Stimulated activated CD8-positive, alpha-beta memory T cell treated with anti-CD3 and anti-CD28 coated beads, Interleukin-15, amount 100 ng/mL, for 24 hours (primary cell): ENCODE measurements around the gene WLS.
"Not testable (repeated sequence)": the region's sequence is repeated elsewhere in the genome, so short reads cannot be mapped to it uniquely, and the experiment has no call there.

Source experiments
- DNase-seq: peaks from one replicate; pipeline ENCODE4 v3.0.0-alpha.2; 2020; ENCODE audit warnings: low read depth

WLS gene

GRCh38 chr1:68198752-68199151 lies 33.6 kb downstream of the WLS start:
- DNase-seq = no peak

GRCh38 chr1:68197891-68198290 lies 34.4 kb downstream of the WLS start:
- no peak for DNase-seq

DNA sequence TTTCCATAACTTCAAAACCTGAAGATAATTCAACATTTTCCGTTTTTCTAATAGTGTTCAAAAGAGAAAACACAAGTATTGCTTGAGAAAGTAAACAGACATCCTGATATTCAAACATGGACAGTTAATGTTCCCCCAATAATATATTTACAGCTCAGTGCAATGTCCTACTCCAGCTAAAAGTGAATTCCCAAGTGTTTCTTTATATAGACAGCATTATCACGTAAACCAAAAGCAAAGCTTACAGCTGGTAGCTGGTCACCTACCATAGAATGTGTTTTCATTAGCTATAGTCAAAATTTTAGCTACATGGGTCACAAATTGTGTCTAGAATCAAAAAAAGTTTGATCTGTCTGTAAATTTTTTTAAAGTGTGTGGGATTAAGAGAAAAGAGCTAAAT lies 34.9 kb downstream of the WLS start:
- DNase-seq = no peak

DNA sequence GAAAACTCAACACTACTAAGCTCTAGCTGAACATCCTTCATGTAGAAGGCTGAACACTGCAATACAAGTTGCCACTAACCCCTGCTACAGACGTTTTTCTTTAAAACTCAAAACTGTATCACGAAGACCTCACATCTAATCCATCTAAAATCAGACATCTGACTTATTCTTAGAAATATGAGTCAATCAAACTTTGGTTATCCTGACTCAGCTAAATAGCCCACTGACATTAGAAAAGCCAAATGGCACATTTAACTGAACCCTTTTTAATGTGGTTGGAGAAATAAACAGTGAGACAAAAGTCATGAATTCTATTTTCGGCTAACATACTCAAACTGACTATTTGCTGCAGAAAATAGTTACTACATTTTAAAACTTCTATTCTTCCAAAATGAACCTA lies 35.6 kb downstream of the WLS start:
- no peak for DNase-seq

- no peak for DNase-seq
Measured at GRCh38 chr1:68191717-68192116, 40.6 kb downstream of the WLS start.

GRCh38 chr1:68188644-68189340 lies 43.5 kb downstream of the WLS start:
- DNase-seq = no peak

GRCh38 chr1:68188060-68188538 lies 44.2 kb downstream of the WLS start:
- no peak for DNase-seq

GRCh38 chr1:68185743-68186142 lies 46.6 kb downstream of the WLS start:
- no peak for DNase-seq

GRCh38 chr1:68183895-68184294 lies 48.4 kb downstream of the WLS start:
- DNase-seq = no peak

DNA sequence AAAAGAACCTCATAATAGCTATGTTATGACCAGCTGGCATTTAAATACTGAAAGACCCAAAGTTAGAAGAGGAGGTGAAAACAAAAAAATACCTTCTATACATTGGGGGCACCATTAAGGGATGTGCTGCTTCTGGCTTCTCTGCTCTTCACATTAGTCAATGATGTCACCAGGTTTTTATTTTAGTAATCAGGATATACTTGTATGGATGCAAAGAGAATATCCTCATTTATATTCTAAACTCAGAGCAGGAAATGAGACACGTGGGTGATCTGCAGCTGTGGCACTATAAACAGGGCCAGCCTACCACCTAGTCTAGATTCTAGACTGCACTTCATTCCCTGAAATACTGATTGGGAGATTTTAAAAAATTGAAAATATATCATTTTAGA lies 51.2 kb downstream of the WLS start:
- DNase-seq = no peak

DNA sequence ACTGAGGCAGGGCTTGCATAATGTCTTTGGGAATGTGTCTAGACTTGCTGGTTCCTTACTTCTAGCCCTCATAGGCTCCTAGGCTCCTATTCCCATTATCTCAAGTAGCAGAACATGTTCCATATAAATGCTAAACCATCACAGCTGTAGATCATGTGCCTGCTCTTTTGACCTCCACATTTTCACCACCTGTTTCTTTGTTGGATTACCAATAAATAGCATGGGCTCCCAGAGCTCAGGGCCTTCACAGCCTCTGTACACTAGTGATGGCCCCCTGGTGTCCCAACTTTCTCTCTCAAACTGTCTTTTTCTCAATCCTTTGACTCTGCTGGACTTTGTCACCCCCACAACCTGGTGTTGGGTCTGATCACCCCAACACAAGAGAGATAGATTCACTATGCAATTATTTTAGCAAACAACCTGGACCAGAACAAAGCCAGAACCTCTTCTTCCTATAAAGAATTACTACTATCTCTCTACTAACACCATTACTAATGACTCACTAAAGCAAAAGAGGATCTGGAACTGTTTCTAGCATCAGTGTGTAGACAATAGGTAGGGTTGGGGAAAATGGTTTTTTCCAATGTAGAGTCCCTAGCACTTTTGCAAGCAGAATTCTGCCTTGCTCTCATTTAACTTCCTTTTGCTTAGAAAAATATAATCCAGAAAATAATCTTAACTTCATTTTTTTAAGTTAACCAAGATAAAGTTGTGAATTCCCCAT lies 51.7 kb downstream of the WLS start:
- no peak for DNase-seq

- DNase-seq = no peak
Measured at GRCh38 chr1:68178821-68179490, 53.4 kb downstream of the WLS start.

DNA sequence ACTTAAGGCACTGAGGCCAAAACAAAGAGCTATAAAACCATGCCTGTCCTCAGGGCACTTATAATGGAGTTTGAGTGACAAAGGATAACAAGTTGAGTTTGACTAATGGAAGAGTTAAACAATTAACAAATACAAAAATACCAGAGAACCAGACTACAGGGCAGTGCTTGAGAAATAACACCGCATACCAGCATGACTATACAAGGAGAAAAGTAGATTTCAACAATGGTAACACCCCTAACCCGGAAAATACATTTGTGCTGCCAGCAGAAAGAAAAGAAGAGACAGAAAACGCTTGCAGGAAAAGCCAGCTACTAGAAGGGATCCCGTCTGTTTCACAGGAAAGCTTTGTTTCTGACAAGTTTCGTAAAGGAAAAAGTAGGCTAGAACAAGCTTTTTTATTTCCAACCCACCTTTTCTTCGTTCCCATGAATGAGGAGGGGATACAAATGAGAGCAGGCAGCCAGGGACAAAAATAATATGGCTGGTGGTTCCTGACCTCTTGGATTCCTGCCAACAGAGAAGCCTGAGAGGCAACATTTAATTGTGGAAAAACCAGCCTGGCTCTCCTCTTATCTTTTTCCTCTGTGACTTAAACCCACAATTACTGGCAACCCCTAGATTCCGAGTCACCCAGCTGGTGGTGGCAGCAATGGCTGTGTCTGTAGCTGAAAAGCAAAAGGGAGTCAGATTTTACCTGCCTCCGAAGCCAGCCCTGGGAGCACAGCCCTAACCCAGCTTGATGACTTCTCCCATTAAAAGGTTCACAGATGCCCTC lies 56.5 kb downstream of the WLS start:
- no peak for DNase-seq

- DNase-seq = no peak
Measured at GRCh38 chr1:68174738-68175113, 57.6 kb downstream of the WLS start.

- no peak for DNase-seq
Measured at GRCh38 chr1:68173936-68174737, 58.2 kb downstream of the WLS start.

DNA sequence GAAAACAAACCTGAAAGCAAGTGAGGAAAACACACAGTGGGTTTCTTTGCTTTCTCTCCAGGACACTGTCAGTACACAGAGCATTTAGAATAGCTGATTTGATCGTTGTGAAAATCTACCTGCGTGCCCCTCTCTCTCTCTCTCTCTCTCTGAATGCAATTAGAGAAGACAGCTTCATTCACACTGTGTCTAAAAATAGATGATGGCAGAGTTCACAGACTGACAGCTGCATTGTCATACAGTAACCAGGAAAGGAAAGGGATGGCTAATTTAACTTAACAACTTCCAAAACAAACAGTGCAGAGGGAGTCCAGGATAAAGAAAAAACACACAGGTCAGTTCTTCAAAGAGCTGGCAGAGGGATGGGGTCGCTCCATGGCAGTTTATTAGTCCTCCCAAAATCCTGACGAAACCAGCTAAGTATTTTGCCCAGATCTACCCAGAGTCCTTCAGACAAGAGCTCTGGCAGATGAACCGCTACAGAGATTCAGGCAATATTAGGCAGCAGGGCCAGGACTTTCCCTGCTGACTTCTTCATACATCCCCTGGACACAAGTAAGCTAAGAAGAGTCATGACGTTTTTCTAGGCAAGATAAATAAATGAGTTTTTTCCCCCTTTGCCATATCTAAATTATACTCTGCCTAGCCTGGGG lies 58.9 kb downstream of the WLS start:
- DNase-seq = no peak

- not testable (repeated sequence) for DNase-seq
Measured at GRCh38 chr1:68171795-68172194, 60.5 kb downstream of the WLS start.

DNA sequence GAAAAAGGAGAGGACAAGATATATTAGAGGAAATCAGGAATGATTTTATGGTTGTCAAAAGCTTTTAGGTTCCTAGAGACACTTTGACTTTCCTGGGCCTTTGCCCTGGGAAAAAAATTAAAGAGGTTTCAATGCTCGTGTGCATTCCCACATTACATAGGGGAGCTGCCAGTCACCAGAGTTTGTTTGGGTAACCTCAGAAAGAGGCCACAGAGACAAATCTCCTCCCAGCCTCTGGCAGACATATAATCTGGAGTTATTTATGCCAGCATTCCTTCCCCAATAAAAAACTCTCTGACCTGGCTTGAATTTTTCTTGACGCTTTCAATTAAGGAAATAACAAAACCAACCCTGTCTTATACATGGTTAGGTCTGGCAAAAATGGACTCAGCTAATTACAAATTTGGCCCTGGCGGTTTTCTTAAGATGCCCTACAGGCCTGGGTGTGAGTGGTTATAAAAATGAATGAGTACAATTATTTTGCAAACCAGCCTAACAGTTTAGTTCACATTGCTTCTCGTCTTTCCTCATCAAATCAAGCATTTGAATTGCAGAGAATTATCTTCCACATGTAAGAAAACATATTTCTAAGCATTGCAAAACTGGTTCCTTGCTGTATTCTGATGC lies 63.7 kb downstream of the WLS start:
- no peak for DNase-seq

GRCh38 chr1:68167211-68167610 lies 65.1 kb downstream of the WLS start:
- no peak for DNase-seq

GRCh38 chr1:68166348-68166747 lies 66.0 kb downstream of the WLS start:
- DNase-seq = no peak

DNA sequence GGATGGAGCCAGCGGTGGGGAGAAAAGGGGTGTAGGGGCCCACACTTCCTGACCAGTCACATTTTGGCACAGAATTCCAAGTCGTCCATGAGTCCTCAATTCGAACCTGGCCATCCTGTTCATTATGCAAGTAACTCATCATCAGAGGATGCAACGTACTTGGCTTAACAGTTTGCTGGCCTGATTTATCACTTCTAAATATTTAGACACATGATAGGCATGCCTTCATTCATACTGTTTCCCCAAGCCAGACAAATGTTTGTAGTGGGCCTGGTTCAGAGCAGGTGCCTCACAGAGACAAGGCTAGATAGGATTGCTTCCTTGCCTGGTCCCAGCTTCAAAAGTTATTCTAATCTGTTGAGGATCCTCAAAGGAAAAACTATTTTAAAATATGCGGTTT lies 66.7 kb downstream of the WLS start:
- DNase-seq = no peak
